K562 (cell line): Measurements from ENCODE around the gene POLR3K. TPM values are rescaled to one million over a fixed set of nuclear protein-coding genes. Genes with fewer than 3 reads are reported as not detected.
A peak's percentile ranks its signal among the peaks of the same experiment; 100 is the strongest.

Experiments
- ATAC-seq: fragments of 200-7000 bp; cut with Tn5 transposase; 3 replicates; pipeline ENCODE4 v1.9.1; 2020; ENCODE audit warnings: moderate library complexity
- BruUV-seq: library from RNA; stranded (reverse); fragments of 400-500 nt; replicated peaks from 2 replicates; lab custom pipeline; 2021; lab: Mats Ljungman, UMichigan
- CTCF ChIA-PET: fragments of 300-600 bp; formaldehyde crosslinking; extraction: SDS; loops from one replicate; lab custom pipeline; 2021; ENCODE audit warnings: low intra/inter-chr PET ratio; lab: Yijun Ruan, JAX
- POLR2A ChIA-PET: fragments of 300-600, 350-650 bp; sonication (Branson Sonifier 250); formaldehyde crosslinking; extraction: SDS; loops from one replicate; lab custom pipeline; 2021; ENCODE audit warnings: antibody characterized with exemption, inconsistent platforms; lab: Yijun Ruan, JAX
- DNase-seq, 4 experiments: peaks; one replicate each; pipeline versions ENCODE4 v3.0.0 to v3.0.0-alpha.2; 2011 to 2018; ENCODE audit warnings: low spot score in 3 of 4, mixed read lengths in 3 of 4; ENCODE audit errors: extremely low read depth in 1 of 4
- FAIRE-seq: peaks from 2 replicates; lab custom pipeline; 2011; peaks lifted over from hg19 to GRCh38; lab: Jason Lieb, UNC
- H2AFZ ChIP-seq: 2 replicates; pipeline ENCODE4 v1.6.0; 2011; ENCODE audit warnings: low read depth, low read length, control low read depth, inconsistent platforms
- H3K27ac ChIP-seq: fragments of 200-600 bp; 3 replicates; pipeline ENCODE4 v1.8.0; 2011; ENCODE audit warnings: low read depth, mild to moderate bottlenecking, control low read depth, inconsistent platforms, low read length, moderate library complexity, mixed read lengths; ENCODE audit errors: extremely low read depth
- H3K27me3 ChIP-seq, 2 experiments: fragments of 300-600 bp in 1 of 2; 2 replicates in 1 of 2; 3 replicates in 1 of 2; pipeline versions ENCODE4 v1.6.0 to v1.8.0; 2011; ENCODE audit warnings: inconsistent platforms in 2 of 2, low read length in 2 of 2, mild to moderate bottlenecking in 1 of 2, mixed read lengths in 1 of 2, moderate library complexity in 1 of 2; ENCODE audit not compliant: control insufficient read depth in 2 of 2, insufficient read depth in 2 of 2
- H3K36me3 ChIP-seq: fragments of 300-600 bp; 3 replicates; pipeline ENCODE4 v1.8.0; 2011; ENCODE audit warnings: mild to moderate bottlenecking, low read length, inconsistent platforms; ENCODE audit not compliant: control insufficient read depth, insufficient read depth
- H3K4me1 ChIP-seq, 2 experiments: fragments of 200-600 bp in 1 of 2; replicated peaks in 1 of 2; 2 replicates in 1 of 2; 3 replicates in 1 of 2; pipeline versions ENCODE4 v1.5.1 to v1.8.0; 2011; ENCODE audit warnings: inconsistent platforms in 2 of 2, low read length in 2 of 2, mild to moderate bottlenecking in 1 of 2, mixed read lengths in 1 of 2, moderate library complexity in 1 of 2; ENCODE audit not compliant: control insufficient read depth in 2 of 2, insufficient read depth in 2 of 2
- H3K4me2 ChIP-seq: 2 replicates; pipeline ENCODE4 v1.6.1; 2011; ENCODE audit warnings: low read length, control low read depth, inconsistent platforms, mixed read lengths; ENCODE audit not compliant: insufficient read depth
- H3K4me3 ChIP-seq: fragments of 200-600 bp; sonication (generic), shearing (Covaris generic); 2 replicates; pipeline ENCODE4 v1.5.1; 2016; ENCODE audit warnings: control low read depth, inconsistent platforms
- H3K79me2 ChIP-seq: fragments of 200-600 bp; 3 replicates; pipeline ENCODE4 v1.8.0; 2011; ENCODE audit warnings: low read length, inconsistent platforms; ENCODE audit not compliant: control insufficient read depth, insufficient read depth
- H3K9ac ChIP-seq, 2 experiments: 2 replicates each; pipeline versions ENCODE4 v1.6.0 to v1.6.1; 2011; ENCODE audit warnings: low read depth in 2 of 2, low read length in 2 of 2, control low read depth in 1 of 2, inconsistent platforms in 1 of 2, mild to moderate bottlenecking in 1 of 2, mixed read lengths in 1 of 2; ENCODE audit not compliant: insufficient read depth in 1 of 2
- H3K9me1 ChIP-seq: one replicate; pipeline ENCODE4 v1.6.0; 2011; ENCODE audit warnings: inconsistent platforms, mild to moderate bottlenecking, low read length, moderate library complexity; ENCODE audit not compliant: control insufficient read depth, insufficient read depth
- H3K9me3 ChIP-seq: replicated peaks from 2 replicates; pipeline ENCODE4 v1.5.1; 2011; ENCODE audit warnings: low read depth, low read length, inconsistent platforms; ENCODE audit not compliant: control insufficient read depth, insufficient read depth
- H4K20me1 ChIP-seq: replicated peaks from 2 replicates; pipeline ENCODE4 v1.6.1; 2011; ENCODE audit warnings: low read length, inconsistent platforms, mixed read lengths; ENCODE audit not compliant: control insufficient read depth, insufficient read depth
- POLR2G ChIP-seq: fragments of 200-400 bp; formaldehyde crosslinking; IDR thresholded peaks from 2 replicates; pipeline ENCODE4 v1.6.1; 2017; ENCODE audit warnings: low read depth, mild to moderate bottlenecking, antibody characterized with exemption, low read length, moderate library complexity
- RBFOX2 ChIP-seq: fragments of 200-400 bp; formaldehyde crosslinking; IDR thresholded peaks from 2 replicates; pipeline ENCODE4 v1.6.1; 2017; ENCODE audit warnings: low read depth, mild to moderate bottlenecking, low read length, moderate library complexity
- ZNF217 ChIP-seq: sonication (generic); formaldehyde crosslinking; IDR thresholded peaks from 2 replicates; pipeline ENCODE4 v1.8.0; 2022; ENCODE audit warnings: mild to moderate bottlenecking, missing genetic modification reagents
- ZNF444 ChIP-seq: fragments of 250-450 bp; sonication (Bioruptor Pico); IDR thresholded peaks from 2 replicates; pipeline ENCODE4 v1.4.0; 2020; ENCODE audit warnings: mild to moderate bottlenecking, moderate library complexity
- WGBS: fragments of 100-300 bp; shearing (Covaris generic); methylation state at CpG from one replicate; pipeline ENCODE4 v1.1.6; 2016; ENCODE audit warnings: low coverage, mixed read lengths; ENCODE audit not compliant: insufficient coverage; ENCODE audit errors: missing lambda C conversion rate; 5-methylcytosine and 5-hydroxymethylcytosine counted together
- in situ Hi-C: fragments of 300-500 bp; cut with MboI; formaldehyde crosslinking; loops from 4 replicates; pipeline ENCODE4 v1.15.0; 2018; ENCODE audit warnings: inconsistent platforms, mixed read lengths
- intact Hi-C: fragments of 100-400 bp; cut with micrococcal nuclease; formaldehyde crosslinking; loops from 2 replicates; pipeline ENCODE4 v1.14.2; 2022
- polyA plus RNA-seq, 8 experiments: library from polyadenylated mRNA; depleted of rRNA in 4 of 8; stranded (reverse) in 5 of 8; unstranded in 3 of 8; fragments of >200 nt; fragmentation: Nextera tagmentation in 2 of 8; fragmentation: Illumina TruSeq in 1 of 8; extraction: Ambion mirVana in 2 of 8; extraction: Trizol in 1 of 8; gene quantifications; 2 replicates each; pipeline versions ENCODE4 v1.2.1 to v1.2.3, GENCODE V29; 2011 to 2014; ENCODE audit warnings: inconsistent platforms in 1 of 8, missing spikeins in 1 of 8
- total RNA-seq, 7 experiments: library from RNA; depleted of rRNA in 6 of 7; stranded (reverse); fragments of >200 nt in 6 of 7; fragmentation: Illumina TruSeq in 2 of 7; extraction: Trizol in 2 of 7; gene quantifications; 2 replicates each; pipeline versions ENCODE4 v1.2.1 to v1.2.3, GENCODE V29; 2011 to 2021; ENCODE audit warnings: low replicate concordance in 1 of 7

Gene POLR3K
- total and polyA plus RNA-seq, 9 of the 15 experiments (the other 6 are each of a cell fraction or from before 2014, with no cell fraction given), result 42.1 to 315 (median 86.7) TPM

GRCh38 chr16:89391-90302 lies 36.2 kb upstream of the POLR3K start:
- no peaks in the 10 kb centered on the region for H3K27me3 ChIP-seq
- BruUV-seq, result no TSS peak
- H3K9me3 ChIP-seq, result no peaks in the 10 kb centered on the region
- no peak overlapping the region for H2AFZ ChIP-seq
- no peak for ATAC-seq
- no peak overlapping the region for H3K4me3 ChIP-seq
- no peak for DNase-seq
- FAIRE-seq, result no peak
- CTCF ChIA-PET, result interaction anchor here (0.6 kb wide), 1 partner anchor 16 kb away, joined by 3 read pairs; no protein-coding TSS in a partner anchor
- peaks cover 9 to 56% of the 10 kb centered on the region in 2 experiments; a peak in 4 of 5 replicates for H3K4me1 ChIP-seq
- no peak overlapping the region for H3K4me2 ChIP-seq
- peak overlapping the region in 1 of 2 experiments; percentile 84; a peak in 2 of 4 replicates for H3K9ac ChIP-seq
- POLR2A ChIA-PET, result interaction anchor here (0.6 to 2.6 kb wide), 2 partner anchors 14 to 22 kb away, joined by 3 to 9 read pairs; no protein-coding TSS in a partner anchor
- peaks cover 3% of the 10 kb centered on the region for H3K9me1 ChIP-seq
- no peak for TF ChIP-seq ZNF444 (CRISPR knock-in tag)
- 0 out of 2 replicates have a peak, but pooled peaks have one; percentile 29 for TF ChIP-seq RBFOX2
- no peaks in the 10 kb centered on the region for H3K79me2 ChIP-seq
- peaks cover 70% of the 10 kb centered on the region; the same call in 2 of the 3 replicates for H3K36me3 ChIP-seq
- peaks cover 6% of the 10 kb centered on the region; the same call in 1 of the 2 replicates for H4K20me1 ChIP-seq
- WGBS, result 91% methylated on average over 28 of the region's 30 CpGs
- intact Hi-C loops, result no loop called here
- in situ Hi-C loops, result no loop called here
- H3K27ac ChIP-seq, result no peak overlapping the region

GRCh38 chr16:88613-89012 lies 35.2 kb upstream of the POLR3K start:
- CTCF ChIA-PET, result no interaction called here

More at GRCh38 chr16:88613-89012, 35.2 kb upstream of the POLR3K start:
- no peak overlapping the region for H2AFZ ChIP-seq
- ATAC-seq (no peak), DNase-seq (no peak), FAIRE-seq (no peak)
- intact Hi-C loops, result no loop called here
- H3K9ac ChIP-seq, result no peak overlapping the region
- H3K9me1 ChIP-seq, result peaks cover 3% of the 10 kb centered on the region
- no peaks in the 10 kb centered on the region for H3K9me3 ChIP-seq
- in situ Hi-C loops, result no loop called here
- TF ChIP-seq ZNF217 (no peak), POLR2G (peak; percentile 51)
- peaks cover 12% of the 10 kb centered on the region; the same call in 1 of the 2 replicates for H4K20me1 ChIP-seq
- no peak overlapping the region for H3K27ac ChIP-seq
- H3K4me2 ChIP-seq, result no peak overlapping the region
- POLR2A ChIA-PET, result no interaction called here
- H3K27me3 ChIP-seq, result no peaks in the 10 kb centered on the region
- H3K4me1 ChIP-seq, result peaks cover 6 to 56% of the 10 kb centered on the region in 2 experiments; a peak in 4 of 5 replicates
- no peak overlapping the region for H3K4me3 ChIP-seq
- H3K36me3 ChIP-seq, result peaks cover 80% of the 10 kb centered on the region; the same call in 2 of the 3 replicates
- BruUV-seq, result no TSS peak
- WGBS, result 95% methylated on average over 14 of the region's 14 CpGs
- H3K79me2 ChIP-seq, result no peaks in the 10 kb centered on the region
